K562 (cell line): ENCODE results near the gene CSF2. TPM values are rescaled to one million over a fixed set of nuclear protein-coding genes. Genes with fewer than 3 reads are reported as not detected.
A peak's percentile ranks its signal among the peaks of the same experiment; 100 is the strongest.

Source experiments
- EHMT2 ChIP-seq: fragments of 450-650 bp; IDR thresholded peaks from 2 replicates; pipeline ENCODE4 v1.6.1; 2018; ENCODE audit warnings: antibody characterized with exemption
- FOXK2 ChIP-seq, 2 experiments: fragments of 450-650 bp; IDR thresholded peaks in 1 of 2; conservative IDR thresholded peaks in 1 of 2; 2 replicates each; pipeline ENCODE4 v1.6.1; 2016; ENCODE audit warnings: low read depth in 2 of 2, mild to moderate bottlenecking in 1 of 2
- HNRNPUL1 ChIP-seq: fragments of 200-400 bp; formaldehyde crosslinking; IDR thresholded peaks from 2 replicates; pipeline ENCODE4 v1.6.1; 2017; ENCODE audit warnings: low read length
- RFX5 ChIP-seq: IDR thresholded peaks from 2 replicates; pipeline ENCODE4 v1.6.1; 2011; ENCODE audit warnings: low read depth, mild to moderate bottlenecking, improper control_type of control experiment, low read length
- SAFB ChIP-seq: fragments of 200-400 bp; formaldehyde crosslinking; IDR thresholded peaks from 2 replicates; pipeline ENCODE4 v1.6.1; 2017; ENCODE audit warnings: low read depth, low read length, borderline replicate concordance
- TOE1 ChIP-seq, 2 experiments: fragments of 450-650 bp in 1 of 2; sonication (generic) in 1 of 2; formaldehyde crosslinking in 1 of 2; IDR thresholded peaks; 2 replicates each; pipeline versions ENCODE4 v1.7.1 to v1.8.0; 2016 to 2022; ENCODE audit warnings: borderline replicate concordance in 2 of 2, mild to moderate bottlenecking in 2 of 2, antibody characterized with exemption in 1 of 2, inconsistent platforms in 1 of 2, low read depth in 1 of 2, missing genetic modification reagents in 1 of 2, moderate library complexity in 1 of 2
- ZNF143 ChIP-seq: sonication (generic); formaldehyde crosslinking; IDR thresholded peaks from 2 replicates; pipeline ENCODE4 v1.9.0; 2022; ENCODE audit warnings: mild to moderate bottlenecking, missing genetic modification reagents
- ZNF77 ChIP-seq: fragments of 250-450 bp; sonication (Bioruptor Pico); IDR thresholded peaks from 2 replicates; pipeline ENCODE4 v1.5.0; 2020
- ZZZ3 ChIP-seq: fragments of 450-650 bp; IDR thresholded peaks from 2 replicates; pipeline ENCODE4 v1.6.1; 2016; ENCODE audit warnings: antibody characterized with exemption, mild to moderate bottlenecking, moderate library complexity
- polyA plus RNA-seq, 8 experiments: library from polyadenylated mRNA; depleted of rRNA in 4 of 8; stranded (reverse) in 5 of 8; unstranded in 3 of 8; fragments of >200 nt; fragmentation: Nextera tagmentation in 2 of 8; fragmentation: Illumina TruSeq in 1 of 8; extraction: Ambion mirVana in 2 of 8; extraction: Trizol in 1 of 8; gene quantifications; 2 replicates each; pipeline versions ENCODE4 v1.2.1 to v1.2.3, GENCODE V29; 2011 to 2014; ENCODE audit warnings: inconsistent platforms in 1 of 8, missing spikeins in 1 of 8
- total RNA-seq, 7 experiments: library from RNA; depleted of rRNA in 6 of 7; stranded (reverse); fragments of >200 nt in 6 of 7; fragmentation: Illumina TruSeq in 2 of 7; extraction: Trizol in 2 of 7; gene quantifications; 2 replicates each; pipeline versions ENCODE4 v1.2.1 to v1.2.3, GENCODE V29; 2011 to 2021; ENCODE audit warnings: low replicate concordance in 1 of 7
- TF ChIP-seq, protein P1 (sequence below): sonication (generic); formaldehyde crosslinking; IDR thresholded peaks from 2 replicates; pipeline ENCODE4 v1.8.0; 2022; ENCODE audit warnings: mild to moderate bottlenecking, low read depth, missing genetic modification reagents
- TF ChIP-seq, protein P2 (sequence below): fragments of 250-450 bp; sonication (Bioruptor Pico); IDR thresholded peaks from 2 replicates; pipeline ENCODE4 v1.4.0; 2020
- TF ChIP-seq, protein P3 (sequence below), 2 experiments: IDR thresholded peaks in 1 of 2; conservative IDR thresholded peaks in 1 of 2; 2 replicates each; pipeline ENCODE4 v1.6.1; 2016; ENCODE audit warnings: low read depth in 2 of 2, mild to moderate bottlenecking in 1 of 2, missing compliant biosample characterization in 1 of 2, missing genetic modification characterization in 1 of 2, moderate library complexity in 1 of 2
- TF ChIP-seq, protein P4 (sequence below), 2 experiments: fragments of 450-650 bp in 1 of 2; sonication (generic) in 1 of 2; formaldehyde crosslinking in 1 of 2; IDR thresholded peaks in 1 of 2; conservative IDR thresholded peaks in 1 of 2; 2 replicates each; pipeline versions ENCODE4 v1.6.1 to v1.8.1; 2016 to 2023; ENCODE audit warnings: mild to moderate bottlenecking in 2 of 2, moderate library complexity in 2 of 2, inconsistent platforms in 1 of 2, missing genetic modification reagents in 1 of 2

CSF2 gene
- total and polyA plus RNA-seq, 9 of the 15 experiments (the other 6 are each of a cell fraction or from before 2014, with no cell fraction given), result 0.25 to 0.29 TPM; not detected in 7

DNA sequence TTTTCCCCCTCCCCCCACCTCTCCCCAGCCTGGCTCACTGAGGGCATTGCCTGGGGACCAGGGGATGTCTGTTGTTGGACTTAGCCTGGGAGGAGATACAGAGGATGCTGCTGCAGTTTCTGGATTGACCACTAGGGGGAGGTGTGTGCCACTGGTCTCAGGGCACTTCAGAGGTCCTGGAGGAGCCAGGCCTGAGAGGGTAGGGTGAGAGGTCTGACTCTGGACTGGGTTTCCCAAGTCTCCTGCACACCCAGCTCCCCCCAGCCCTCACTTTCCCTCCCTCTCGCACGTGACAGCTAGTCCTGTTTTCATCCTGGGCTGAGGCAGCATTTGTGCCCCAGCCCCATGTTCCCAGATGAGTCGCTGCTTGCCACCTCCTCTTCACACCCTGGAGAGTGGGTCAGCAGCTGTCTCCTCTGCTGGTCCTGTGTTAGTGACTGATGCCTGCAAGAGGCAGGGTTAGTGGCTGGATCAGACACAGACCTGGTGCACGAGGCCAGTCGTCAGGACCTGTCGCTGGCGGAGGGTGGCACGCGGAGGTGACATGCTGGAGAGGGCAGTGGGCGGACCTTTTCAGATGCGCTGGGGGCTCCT, 8.8 kb upstream of the CSF2 start (continued):
- TF ChIP-seq FOXK2 (conservative IDR thresholded peaks at IDR 0.05 in 1 of 2, IDR thresholded peaks at IDR 0.05 in 1 of 2; ENCODE audit: low read depth in 2 of 2) (no peak), EHMT2 (no peak), ZNF143 (no peak), HNRNPUL1 (no peak), RFX5 (no peak), SAFB (no peak), ZZZ3 (no peak), TOE1 (IDR thresholded peaks at IDR 0.05; ENCODE audit: borderline replicate concordance) (no peak), TOE1 (CRISPR knock-in tag; IDR thresholded peaks at IDR 0.05; ENCODE audit: borderline replicate concordance, low read depth) (0 out of 2 replicates have a peak, but pooled peaks have one; percentile 28), ZNF77 (CRISPR knock-in tag) (no peak)
- TF ChIP-seq, protein P1, sequence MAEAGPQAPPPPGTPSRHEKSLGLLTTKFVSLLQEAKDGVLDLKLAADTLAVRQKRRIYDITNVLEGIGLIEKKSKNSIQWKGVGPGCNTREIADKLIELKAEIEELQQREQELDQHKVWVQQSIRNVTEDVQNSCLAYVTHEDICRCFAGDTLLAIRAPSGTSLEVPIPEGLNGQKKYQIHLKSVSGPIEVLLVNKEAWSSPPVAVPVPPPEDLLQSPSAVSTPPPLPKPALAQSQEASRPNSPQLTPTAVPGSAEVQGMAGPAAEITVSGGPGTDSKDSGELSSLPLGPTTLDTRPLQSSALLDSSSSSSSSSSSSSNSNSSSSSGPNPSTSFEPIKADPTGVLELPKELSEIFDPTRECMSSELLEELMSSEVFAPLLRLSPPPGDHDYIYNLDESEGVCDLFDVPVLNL, result no peak
- TF ChIP-seq, protein P2, sequence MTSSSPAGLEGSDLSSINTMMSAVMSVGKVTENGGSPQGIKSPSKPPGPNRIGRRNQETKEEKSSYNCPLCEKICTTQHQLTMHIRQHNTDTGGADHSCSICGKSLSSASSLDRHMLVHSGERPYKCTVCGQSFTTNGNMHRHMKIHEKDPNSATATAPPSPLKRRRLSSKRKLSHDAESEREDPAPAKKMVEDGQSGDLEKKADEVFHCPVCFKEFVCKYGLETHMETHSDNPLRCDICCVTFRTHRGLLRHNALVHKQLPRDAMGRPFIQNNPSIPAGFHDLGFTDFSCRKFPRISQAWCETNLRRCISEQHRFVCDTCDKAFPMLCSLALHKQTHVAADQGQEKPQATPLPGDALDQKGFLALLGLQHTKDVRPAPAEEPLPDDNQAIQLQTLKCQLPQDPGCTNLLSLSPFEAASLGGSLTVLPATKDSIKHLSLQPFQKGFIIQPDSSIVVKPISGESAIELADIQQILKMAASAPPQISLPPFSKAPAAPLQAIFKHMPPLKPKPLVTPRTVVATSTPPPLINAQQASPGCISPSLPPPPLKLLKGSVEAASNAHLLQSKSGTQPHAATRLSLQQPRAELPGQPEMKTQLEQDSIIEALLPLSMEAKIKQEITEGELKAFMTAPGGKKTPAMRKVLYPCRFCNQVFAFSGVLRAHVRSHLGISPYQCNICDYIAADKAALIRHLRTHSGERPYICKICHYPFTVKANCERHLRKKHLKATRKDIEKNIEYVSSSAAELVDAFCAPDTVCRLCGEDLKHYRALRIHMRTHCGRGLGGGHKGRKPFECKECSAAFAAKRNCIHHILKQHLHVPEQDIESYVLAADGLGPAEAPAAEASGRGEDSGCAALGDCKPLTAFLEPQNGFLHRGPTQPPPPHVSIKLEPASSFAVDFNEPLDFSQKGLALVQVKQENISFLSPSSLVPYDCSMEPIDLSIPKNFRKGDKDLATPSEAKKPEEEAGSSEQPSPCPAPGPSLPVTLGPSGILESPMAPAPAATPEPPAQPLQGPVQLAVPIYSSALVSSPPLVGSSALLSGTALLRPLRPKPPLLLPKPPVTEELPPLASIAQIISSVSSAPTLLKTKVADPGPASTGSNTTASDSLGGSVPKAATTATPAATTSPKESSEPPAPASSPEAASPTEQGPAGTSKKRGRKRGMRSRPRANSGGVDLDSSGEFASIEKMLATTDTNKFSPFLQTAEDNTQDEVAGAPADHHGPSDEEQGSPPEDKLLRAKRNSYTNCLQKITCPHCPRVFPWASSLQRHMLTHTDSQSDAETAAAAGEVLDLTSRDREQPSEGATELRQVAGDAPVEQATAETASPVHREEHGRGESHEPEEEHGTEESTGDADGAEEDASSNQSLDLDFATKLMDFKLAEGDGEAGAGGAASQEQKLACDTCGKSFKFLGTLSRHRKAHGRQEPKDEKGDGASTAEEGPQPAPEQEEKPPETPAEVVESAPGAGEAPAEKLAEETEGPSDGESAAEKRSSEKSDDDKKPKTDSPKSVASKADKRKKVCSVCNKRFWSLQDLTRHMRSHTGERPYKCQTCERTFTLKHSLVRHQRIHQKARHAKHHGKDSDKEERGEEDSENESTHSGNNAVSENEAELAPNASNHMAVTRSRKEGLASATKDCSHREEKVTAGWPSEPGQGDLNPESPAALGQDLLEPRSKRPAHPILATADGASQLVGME (CRISPR knock-in tag), result no peak
- TF ChIP-seq, protein P3, sequence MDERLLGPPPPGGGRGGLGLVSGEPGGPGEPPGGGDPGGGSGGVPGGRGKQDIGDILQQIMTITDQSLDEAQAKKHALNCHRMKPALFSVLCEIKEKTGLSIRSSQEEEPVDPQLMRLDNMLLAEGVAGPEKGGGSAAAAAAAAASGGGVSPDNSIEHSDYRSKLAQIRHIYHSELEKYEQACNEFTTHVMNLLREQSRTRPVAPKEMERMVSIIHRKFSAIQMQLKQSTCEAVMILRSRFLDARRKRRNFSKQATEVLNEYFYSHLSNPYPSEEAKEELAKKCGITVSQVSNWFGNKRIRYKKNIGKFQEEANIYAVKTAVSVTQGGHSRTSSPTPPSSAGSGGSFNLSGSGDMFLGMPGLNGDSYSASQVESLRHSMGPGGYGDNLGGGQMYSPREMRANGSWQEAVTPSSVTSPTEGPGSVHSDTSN (CRISPR knock-in tag; IDR thresholded peaks at IDR 0.05; ENCODE audit: low read depth), result no peak
- TF ChIP-seq, protein P3 (tag; conservative IDR thresholded peaks at IDR 0.05; ENCODE audit: low read depth), result no peak
- TF ChIP-seq, protein P4, sequence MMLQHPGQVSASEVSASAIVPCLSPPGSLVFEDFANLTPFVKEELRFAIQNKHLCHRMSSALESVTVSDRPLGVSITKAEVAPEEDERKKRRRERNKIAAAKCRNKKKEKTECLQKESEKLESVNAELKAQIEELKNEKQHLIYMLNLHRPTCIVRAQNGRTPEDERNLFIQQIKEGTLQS (IDR thresholded peaks at IDR 0.05), result no peak
- TF ChIP-seq, protein P4 (CRISPR knock-in tag; conservative IDR thresholded peaks at IDR 0.05), result no peak
